A172 (cell line): ENCODE data around the gene PLA2G4E. TPM values are rescaled to one million over a fixed set of nuclear protein-coding genes. Genes with fewer than 3 reads are reported as not detected.

Experiments used
- DNase-seq: peaks from one replicate; pipeline ENCODE4 v3.0.0-alpha.2; 2015; ENCODE audit warnings: low spot score
- total RNA-seq: library from RNA; depleted of rRNA; stranded (reverse); fragments of >200 nt; shearing (Covaris generic); gene quantifications from 2 replicates; pipeline ENCODE4 v1.2.3, GENCODE V29; 2014

Gene PLA2G4E
- total RNA-seq, 1 experiment from 2014 or later = not detected

- DNase-seq = no peak
Observed at GRCh38 chr15:41977757-41978383, 43.0 kb downstream of the PLA2G4E start.

- no peak for DNase-seq
Observed at GRCh38 chr15:41975669-41976068, 45.2 kb downstream of the PLA2G4E start.

- no peak for DNase-seq
Observed at GRCh38 chr15:41974041-41974440, 46.8 kb downstream of the PLA2G4E start.

GRCh38 chr15:41972253-41973242 is 48.3 kb downstream of the PLA2G4E start, which contains the start of gene EHD4:
Gene EHD4 (minus strand): TSS chr15:41972557. CDS start chr15:41972494, 63 bp downstream.
- peak; percentile 98 for DNase-seq

GRCh38 chr15:41971895-41972252 is 49.0 kb downstream of the PLA2G4E start:
- DNase-seq = no peak

- DNase-seq = peak; percentile 42
Observed at GRCh38 chr15:41971089-41971894, 49.5 kb downstream of the PLA2G4E start.

GRCh38 chr15:41970456-41970855 is 50.4 kb downstream of the PLA2G4E start:
- no peak for DNase-seq

- no peak for DNase-seq
Observed at GRCh38 chr15:41969851-41970431, 50.9 kb downstream of the PLA2G4E start.

- DNase-seq = no peak
Observed at GRCh38 chr15:41968701-41969100, 52.1 kb downstream of the PLA2G4E start.

- DNase-seq = no peak
Observed at GRCh38 chr15:41967506-41968206, 53.2 kb downstream of the PLA2G4E start.

GRCh38 chr15:41966920-41967465 is 53.8 kb downstream of the PLA2G4E start:
- no peak for DNase-seq

GRCh38 chr15:41966414-41966812 is 54.4 kb downstream of the PLA2G4E start:
- no peak for DNase-seq

GRCh38 chr15:41965441-41966413 is 55.1 kb downstream of the PLA2G4E start:
- no peak for DNase-seq

GRCh38 chr15:41961595-41962202 is 59.1 kb downstream of the PLA2G4E start:
- no peak for DNase-seq

- DNase-seq = no peak
Observed at GRCh38 chr15:41961001-41961518, 59.8 kb downstream of the PLA2G4E start.

GRCh38 chr15:41958002-41958420 is 62.8 kb downstream of the PLA2G4E start:
- no peak for DNase-seq

- DNase-seq = no peak
Observed at GRCh38 chr15:41957021-41957897, 63.6 kb downstream of the PLA2G4E start.
